Lung (tissue), 12 donors: ENCODE data around the gene TGFBR3. TPM values are rescaled to one million over a fixed set of nuclear protein-coding genes. Genes with fewer than 3 reads are reported as not detected.
A peak's percentile ranks its signal among the peaks of the same experiment; 100 is the strongest.

Experiments used
- ATAC-seq: fragments of 200-7000 bp; cut with Tn5 transposase; one replicate; pipeline ENCODE4 v1.9.1; 2020; ENCODE audit warnings: moderate number of reproducible peaks; ENCODE audit not compliant: insufficient read depth, low FRiP score
- DNase-seq, 3 donors: peaks; one replicate each; pipeline ENCODE4 v3.0.0-alpha.2; 2013 to 2017
- H3K27ac ChIP-seq, 2 donors: one replicate each; pipeline ENCODE4 v1.5.1; 2013; ENCODE audit warnings: mild to moderate bottlenecking in 2 of 2, moderate library complexity in 2 of 2, control low read depth in 1 of 2, inconsistent platforms in 1 of 2, low read depth in 1 of 2, low read length in 1 of 2
- H3K27me3 ChIP-seq, 3 donors: one replicate each; pipeline ENCODE4 v1.5.1; 2013; ENCODE audit warnings: low read length in 2 of 3; ENCODE audit not compliant: control insufficient read depth in 3 of 3, insufficient read depth in 3 of 3
- H3K36me3 ChIP-seq, 4 donors: one replicate each; pipeline ENCODE4 v1.5.1; 2013; ENCODE audit warnings: low read length in 4 of 4, mild to moderate bottlenecking in 1 of 4, moderate library complexity in 1 of 4; ENCODE audit not compliant: control insufficient read depth in 4 of 4, insufficient read depth in 4 of 4
- H3K4me1 ChIP-seq, 5 donors: one replicate each; pipeline ENCODE4 v1.5.1; 2013; ENCODE audit warnings: low read length in 5 of 5, mild to moderate bottlenecking in 2 of 5, moderate library complexity in 1 of 5; ENCODE audit not compliant: control insufficient read depth in 5 of 5, insufficient read depth in 5 of 5
- H3K4me3 ChIP-seq: one replicate; pipeline ENCODE4 v1.5.1; 2013; ENCODE audit warnings: mild to moderate bottlenecking, control low read depth, moderate library complexity
- H3K9ac ChIP-seq, 2 donors: one replicate each; pipeline ENCODE4 v1.5.1; 2013; ENCODE audit warnings: low read length in 2 of 2, control low read depth in 1 of 2; ENCODE audit not compliant: insufficient read depth in 1 of 2
- H3K9me3 ChIP-seq, 4 donors: one replicate each; pipeline ENCODE4 v1.5.1; 2013; ENCODE audit warnings: low read length in 3 of 4, mild to moderate bottlenecking in 1 of 4, moderate library complexity in 1 of 4; ENCODE audit not compliant: control insufficient read depth in 4 of 4, insufficient read depth in 3 of 4
- WGBS, 2 donors: extraction: QIAGEN DNeasy Blood & Tissue Kit; methylation state at CpG; one replicate each; pipeline ENCODE4 v1.1.7; 2013; 5-methylcytosine and 5-hydroxymethylcytosine counted together
- polyA plus RNA-seq, 2 donors: library from polyadenylated mRNA; stranded (reverse); fragments of 200-250 nt; gene quantifications; one replicate each; pipeline ENCODE4 v1.2.1, GENCODE V29; 2013
- total RNA-seq, 2 donors: library from RNA; depleted of rRNA in 1 of 2; stranded (reverse); fragments of >200 nt in 1 of 2; gene quantifications; one replicate each; pipeline ENCODE4 v1.2.1, GENCODE V29; 2014 to 2021
- TF ChIP-seq, protein P1 (sequence below): IDR thresholded peaks from 2 replicates; pipeline ENCODE4 v1.5.1; 2012; ENCODE audit warnings: mild to moderate bottlenecking; ENCODE audit errors: control extremely low read depth, extremely low read depth
- donor health status: control.
- donor health status: control.
- donor health status: Bipolar disorder and iron deficiency.
- donor health status: healthy.
- donor health status: DM: yes; HTN: yes; CAD: no.

TGFBR3 gene
- total and polyA plus RNA-seq, 4 donors, result 13.1 to 99.6 (median 26.5) TPM

DNA sequence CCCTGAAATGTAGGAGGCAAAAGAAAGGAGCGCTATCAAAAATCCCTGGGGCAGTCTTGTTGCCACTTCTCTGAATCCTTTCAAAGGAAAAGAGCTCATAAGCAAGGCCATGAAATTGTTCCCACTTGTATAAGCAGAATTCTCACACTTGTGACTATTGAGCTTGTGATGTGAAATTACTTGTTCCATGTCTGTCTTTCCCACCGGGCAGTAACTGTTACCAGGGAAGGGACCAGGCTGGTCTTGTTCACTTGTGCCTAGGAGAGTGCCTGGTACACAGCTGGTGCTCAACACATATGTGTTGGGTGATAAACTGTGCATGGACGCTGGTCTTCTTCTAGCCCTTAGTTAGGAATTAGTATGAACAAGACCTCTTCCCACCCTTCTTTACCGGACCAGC, 234.7 kb downstream of the TGFBR3 start:
- Histone ChIP-seq H3K27ac (peak overlapping the region; percentile 58 to 69), H3K4me1 (peaks cover 0 to 23% (median 14%) of the 10 kb centered on the region in 5 donors), H3K27me3 (no peaks in the 10 kb centered on the region), H3K9me3 (no peaks in the 10 kb centered on the region), H3K9ac (peak overlapping the region in 1 of 2 donors; percentile 59), H3K4me3 (no peak overlapping the region), H3K36me3 (no peaks in the 10 kb centered on the region)
- peak in 2 of 3 donors; percentile 25 to 34 for DNase-seq
- 91 to 93% methylated on average over 4 of the region's 4 CpGs for WGBS, 2 donors
- no peak for ATAC-seq
- TF ChIP-seq, protein P1, sequence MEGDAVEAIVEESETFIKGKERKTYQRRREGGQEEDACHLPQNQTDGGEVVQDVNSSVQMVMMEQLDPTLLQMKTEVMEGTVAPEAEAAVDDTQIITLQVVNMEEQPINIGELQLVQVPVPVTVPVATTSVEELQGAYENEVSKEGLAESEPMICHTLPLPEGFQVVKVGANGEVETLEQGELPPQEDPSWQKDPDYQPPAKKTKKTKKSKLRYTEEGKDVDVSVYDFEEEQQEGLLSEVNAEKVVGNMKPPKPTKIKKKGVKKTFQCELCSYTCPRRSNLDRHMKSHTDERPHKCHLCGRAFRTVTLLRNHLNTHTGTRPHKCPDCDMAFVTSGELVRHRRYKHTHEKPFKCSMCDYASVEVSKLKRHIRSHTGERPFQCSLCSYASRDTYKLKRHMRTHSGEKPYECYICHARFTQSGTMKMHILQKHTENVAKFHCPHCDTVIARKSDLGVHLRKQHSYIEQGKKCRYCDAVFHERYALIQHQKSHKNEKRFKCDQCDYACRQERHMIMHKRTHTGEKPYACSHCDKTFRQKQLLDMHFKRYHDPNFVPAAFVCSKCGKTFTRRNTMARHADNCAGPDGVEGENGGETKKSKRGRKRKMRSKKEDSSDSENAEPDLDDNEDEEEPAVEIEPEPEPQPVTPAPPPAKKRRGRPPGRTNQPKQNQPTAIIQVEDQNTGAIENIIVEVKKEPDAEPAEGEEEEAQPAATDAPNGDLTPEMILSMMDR, result no peak

- 78 to 89% methylated on average over 1 of the region's 1 CpG for WGBS, 2 donors
- ATAC-seq (peak; percentile 77), DNase-seq (peak; percentile 59 to 89 (median 82))
- no peak overlapping the region for H3K9ac ChIP-seq
- peak overlapping the region in 1 of 2 donors; percentile 58 for H3K27ac ChIP-seq
- no peak overlapping the region for H3K4me3 ChIP-seq
- H3K27me3 ChIP-seq, result no peaks in the 10 kb centered on the region
- TF ChIP-seq, protein P1, result no peak
- peaks cover 0 to 23% (median 14%) of the 10 kb centered on the region in 5 donors for H3K4me1 ChIP-seq
- H3K36me3 ChIP-seq, result no peaks in the 10 kb centered on the region
- no peaks in the 10 kb centered on the region for H3K9me3 ChIP-seq
Observed at GRCh38 chr1:91650764-91651163, 235.2 kb downstream of the TGFBR3 start.

- H3K4me3 ChIP-seq, result no peak overlapping the region
- no peak overlapping the region for H3K9ac ChIP-seq
- H3K9me3 ChIP-seq, result no peaks in the 10 kb centered on the region
- TF ChIP-seq, protein P1, result no peak
- WGBS, 2 donors, result 81 to 83% methylated on average over 2 of the region's 2 CpGs
- no peaks in the 10 kb centered on the region for H3K36me3 ChIP-seq
- no peak for ATAC-seq
- DNase-seq, result no peak
- no peak overlapping the region for H3K27ac ChIP-seq
- peaks cover 0 to 21% (median 12%) of the 10 kb centered on the region in 5 donors for H3K4me1 ChIP-seq
- H3K27me3 ChIP-seq, result no peaks in the 10 kb centered on the region
Observed at GRCh38 chr1:91647061-91647460, 238.9 kb downstream of the TGFBR3 start.

- Histone ChIP-seq H3K36me3 (no peaks in the 10 kb centered on the region), H3K27ac (no peak overlapping the region), H3K9ac (no peak overlapping the region), H3K4me3 (no peak overlapping the region), H3K4me1 (peaks cover 0 to under 1% (median 0%) of the 10 kb centered on the region in 5 donors), H3K9me3 (no peaks in the 10 kb centered on the region), H3K27me3 (no peaks in the 10 kb centered on the region)
- TF ChIP-seq, protein P1, result no peak
- WGBS, 2 donors, result 84 to 86% methylated on average over 6 of the region's 6 CpGs
- DNase-seq, result no peak
- no peak for ATAC-seq
Observed at GRCh38 chr1:91645031-91645430, 240.9 kb downstream of the TGFBR3 start.
